Measurements from ENCODE around the gene C9.
"Not testable (repeated sequence)": the region's sequence is repeated elsewhere in the genome, so short reads cannot be mapped to it uniquely, and the experiment has no call there.

C9 gene

GRCh38 chr5:39371367-39371635 is 7.0 kb upstream of the C9 start:
- no peak for DNase-seq (ENCODE audit: low read depth)

GRCh38 chr5:39370555-39371366 is 6.5 kb upstream of the C9 start:
- no peak for DNase-seq (ENCODE audit: low read depth)

- DNase-seq (ENCODE audit: low read depth) = no peak
These were observed 5.0 kb upstream of the C9 start for GRCh38 chr5:39369123-39369815.

GRCh38 chr5:39368116-39368515 is 3.8 kb upstream of the C9 start:
- no peak for DNase-seq (ENCODE audit: low read depth)

GRCh38 chr5:39367711-39368110 is 3.4 kb upstream of the C9 start:
- DNase-seq (ENCODE audit: low read depth) = no peak

GRCh38 chr5:39363217-39363616 is 1.1 kb downstream of the C9 start:
- no peak for DNase-seq (ENCODE audit: low read depth)

GRCh38 chr5:39362646-39363045 is 1.6 kb downstream of the C9 start:
- no peak for DNase-seq (ENCODE audit: low read depth)

GRCh38 chr5:39361306-39361705 is 3.0 kb downstream of the C9 start:
- DNase-seq (ENCODE audit: low read depth) = no peak

- no peak for DNase-seq (ENCODE audit: low read depth)
These were observed 3.7 kb downstream of the C9 start for GRCh38 chr5:39360471-39361111.

GRCh38 chr5:39356263-39356662 is 8.0 kb downstream of the C9 start:
- DNase-seq (ENCODE audit: low read depth) = no peak

- DNase-seq (ENCODE audit: low read depth) = no peak
These were observed 9.0 kb downstream of the C9 start for GRCh38 chr5:39355324-39355723.

- DNase-seq (ENCODE audit: low read depth) = no peak
These were observed 10.4 kb downstream of the C9 start for GRCh38 chr5:39353717-39354399.

GRCh38 chr5:39352951-39353350 is 11.3 kb downstream of the C9 start:
- DNase-seq (ENCODE audit: low read depth) = no peak

GRCh38 chr5:39352170-39352569 is 12.1 kb downstream of the C9 start:
- DNase-seq (ENCODE audit: low read depth) = no peak

GRCh38 chr5:39349484-39349883 is 14.8 kb downstream of the C9 start:
- no peak for DNase-seq (ENCODE audit: low read depth)

GRCh38 chr5:39342460-39342859 is 21.8 kb downstream of the C9 start:
- DNase-seq (ENCODE audit: low read depth) = no peak

GRCh38 chr5:39341896-39342295 is 22.4 kb downstream of the C9 start:
- DNase-seq (ENCODE audit: low read depth) = no peak

GRCh38 chr5:39340506-39340905 is 23.8 kb downstream of the C9 start:
- DNase-seq (ENCODE audit: low read depth) = no peak

- no peak for DNase-seq (ENCODE audit: low read depth)
These were observed 26.9 kb downstream of the C9 start for GRCh38 chr5:39337252-39337915.

- DNase-seq (ENCODE audit: low read depth) = not testable (repeated sequence)
These were observed 30.0 kb downstream of the C9 start for GRCh38 chr5:39334296-39334695.

GRCh38 chr5:39333104-39333503 is 31.2 kb downstream of the C9 start:
- DNase-seq (ENCODE audit: low read depth) = no peak

GRCh38 chr5:39331861-39332381 is 32.4 kb downstream of the C9 start:
- no peak for DNase-seq (ENCODE audit: low read depth)

All from T-helper 22 cell (primary cell).